Measurements from ENCODE around the gene SPRYD4.

- TF ChIP-seq CTCF (IDR thresholded peaks at IDR 0.05) = no peak
- no peak for TF ChIP-seq POLR2A (IDR thresholded peaks at IDR 0.05)
- TF ChIP-seq POLR2AphosphoS5 (IDR thresholded peaks at IDR 0.05) = no peak
Observed at GRCh38 chr12:56518570-56518969, 50.2 kb downstream of the SPRYD4 start.
